GM19372 (cell line): ENCODE results near the gene FREM1.

Experiments
- ATAC-seq: cut with Tn5 transposase; IDR thresholded peaks from one replicate; pipeline ENCODE4 v1.9.1; 2021; ENCODE audit warnings: mild to moderate bottlenecking, low read depth, moderate library complexity; ENCODE audit not compliant: unreplicated experiment

Gene FREM1

DNA sequence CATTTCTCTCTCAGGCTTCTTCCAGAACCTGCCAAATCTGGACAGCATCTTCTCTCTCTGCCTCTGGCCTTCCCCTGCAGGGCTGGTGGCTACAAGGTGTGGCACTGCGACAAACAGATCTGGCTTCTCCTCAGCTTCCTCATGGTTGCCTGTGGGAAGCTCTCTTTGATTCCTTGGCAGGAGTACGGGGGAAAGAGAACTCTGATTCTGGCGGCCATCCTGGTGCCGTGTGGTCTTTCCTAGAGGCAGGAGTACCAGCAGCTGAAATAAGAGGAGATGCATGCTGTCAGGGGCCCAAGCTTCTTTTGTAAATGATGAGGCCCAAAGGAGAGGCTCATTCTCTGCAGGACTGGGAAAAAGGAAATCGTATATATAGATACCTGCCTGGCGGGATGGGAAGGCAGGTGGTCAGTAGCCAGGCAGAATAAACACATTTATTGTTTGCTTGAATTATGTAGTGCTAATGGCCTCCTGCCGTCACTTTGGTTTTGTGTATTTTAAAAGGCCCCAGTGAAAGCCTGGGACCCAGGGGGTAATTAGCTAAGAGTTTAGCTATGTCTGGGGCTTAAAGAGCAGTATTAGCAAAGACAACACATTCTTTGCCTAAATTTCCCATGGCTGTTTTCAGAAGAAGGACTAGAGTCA lies 187.7 kb downstream of the FREM1 start, which contains the start of gene CER1:
TSS of gene CER1 (minus strand) at position 343 of the 645 bp plus-strand sequence. CDS start at position 282, 61 bp downstream.
- ATAC-seq, result no peak

- ATAC-seq, result no peak
Measured at GRCh38 chr9:14719231-14719923, 190.9 kb downstream of the FREM1 start.

- ATAC-seq, result no peak
Measured at GRCh38 chr9:14715102-14715501, 195.1 kb downstream of the FREM1 start.

DNA sequence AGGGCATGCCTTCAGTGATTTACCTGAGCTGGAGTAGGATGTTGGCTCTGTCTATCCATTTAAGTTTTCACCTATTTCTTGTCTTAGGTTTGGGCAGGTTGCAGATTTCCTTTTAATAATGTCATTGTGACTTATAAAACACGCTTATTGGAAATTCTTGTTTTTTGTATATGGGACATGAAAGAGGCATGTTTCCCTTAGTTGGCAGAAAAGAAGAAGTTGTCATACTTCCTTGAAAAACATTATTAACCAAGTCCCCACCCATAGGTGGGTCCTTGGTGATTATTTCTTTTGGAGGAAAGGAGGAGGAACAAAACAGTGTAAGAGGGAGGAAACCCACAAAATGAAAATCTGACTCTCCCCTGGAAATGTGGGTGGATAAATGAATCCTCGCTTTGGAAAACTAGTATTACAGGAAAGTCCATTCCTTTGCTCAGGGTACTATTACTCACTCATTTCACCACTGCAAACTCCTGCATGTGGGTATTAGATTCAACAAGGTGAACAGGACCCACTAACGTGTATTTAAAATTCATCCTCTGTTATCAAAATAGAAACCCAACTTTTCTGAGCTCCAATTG lies 197.0 kb downstream of the FREM1 start:
- ATAC-seq, result no peak

DNA sequence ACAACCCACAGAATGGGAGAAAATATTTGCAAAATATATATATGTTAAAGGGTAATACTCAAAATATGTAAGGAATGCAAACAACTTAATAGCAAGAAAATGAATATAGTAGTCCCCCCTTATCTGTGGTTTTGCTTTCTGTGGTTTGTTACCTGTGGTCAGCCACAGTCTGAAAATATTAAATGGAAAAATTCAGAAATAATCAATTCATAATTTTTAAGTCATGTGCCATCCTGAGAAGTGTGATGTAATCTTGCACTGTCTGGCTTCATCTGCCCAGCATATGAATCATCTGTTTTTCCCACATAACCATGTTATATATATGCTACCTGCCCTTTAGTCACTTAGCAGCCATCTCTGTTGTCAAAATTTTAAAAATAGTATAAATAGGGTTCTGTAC lies 199.4 kb downstream of the FREM1 start:
- ATAC-seq, result no peak

DNA sequence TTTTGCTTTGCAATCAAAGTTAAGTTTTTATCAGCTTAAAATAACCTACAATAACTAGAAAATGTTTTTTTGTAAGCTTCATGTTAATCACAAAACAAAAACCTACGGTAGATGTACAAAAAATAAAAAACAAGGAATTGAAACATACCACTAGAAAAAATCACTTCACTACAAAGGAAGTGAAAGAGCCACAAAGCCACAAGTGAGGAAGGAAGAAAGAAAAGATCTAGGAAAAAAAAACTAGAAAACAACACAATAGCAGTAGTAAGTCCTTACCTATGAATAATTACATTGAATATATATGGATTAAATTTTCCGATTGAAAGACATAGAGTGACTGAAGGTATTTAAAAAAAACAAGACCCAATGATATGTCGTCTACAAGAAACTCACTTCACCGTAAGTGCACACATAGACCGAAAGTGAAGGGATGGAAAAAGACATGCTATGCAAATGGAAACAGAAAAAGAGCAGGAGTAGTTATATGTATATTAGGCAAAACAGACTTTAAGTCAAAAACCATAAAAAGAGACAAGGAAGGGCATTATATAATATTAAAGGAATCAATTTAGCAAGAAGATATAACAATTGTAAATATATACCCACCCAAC lies 203.6 kb downstream of the FREM1 start:
- ATAC-seq, result peak; percentile 70

DNA sequence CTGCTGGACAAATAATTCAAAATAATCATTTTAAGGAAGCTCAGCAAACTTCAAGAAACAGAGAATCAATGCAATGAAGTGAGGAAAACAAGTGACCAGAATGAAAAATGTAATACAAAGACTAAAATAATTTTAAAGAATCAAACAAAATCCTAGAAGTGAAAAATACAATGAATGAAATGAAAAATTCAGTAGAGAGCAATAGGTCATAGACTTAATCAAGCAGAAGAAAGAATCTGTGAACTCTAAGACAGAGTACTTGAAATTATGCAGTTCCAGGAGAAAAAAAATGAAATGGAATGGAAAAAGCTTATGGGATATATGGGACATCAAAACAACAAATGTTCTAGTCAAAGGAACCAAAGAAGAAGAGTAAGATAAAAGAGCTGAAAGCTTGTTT lies 205.1 kb downstream of the FREM1 start:
- no peak for ATAC-seq

GRCh38 chr9:14704281-14704680 lies 205.9 kb downstream of the FREM1 start:
- ATAC-seq, result no peak

- ATAC-seq, result no peak
Measured at GRCh38 chr9:14702200-14702720, 208.0 kb downstream of the FREM1 start.

DNA sequence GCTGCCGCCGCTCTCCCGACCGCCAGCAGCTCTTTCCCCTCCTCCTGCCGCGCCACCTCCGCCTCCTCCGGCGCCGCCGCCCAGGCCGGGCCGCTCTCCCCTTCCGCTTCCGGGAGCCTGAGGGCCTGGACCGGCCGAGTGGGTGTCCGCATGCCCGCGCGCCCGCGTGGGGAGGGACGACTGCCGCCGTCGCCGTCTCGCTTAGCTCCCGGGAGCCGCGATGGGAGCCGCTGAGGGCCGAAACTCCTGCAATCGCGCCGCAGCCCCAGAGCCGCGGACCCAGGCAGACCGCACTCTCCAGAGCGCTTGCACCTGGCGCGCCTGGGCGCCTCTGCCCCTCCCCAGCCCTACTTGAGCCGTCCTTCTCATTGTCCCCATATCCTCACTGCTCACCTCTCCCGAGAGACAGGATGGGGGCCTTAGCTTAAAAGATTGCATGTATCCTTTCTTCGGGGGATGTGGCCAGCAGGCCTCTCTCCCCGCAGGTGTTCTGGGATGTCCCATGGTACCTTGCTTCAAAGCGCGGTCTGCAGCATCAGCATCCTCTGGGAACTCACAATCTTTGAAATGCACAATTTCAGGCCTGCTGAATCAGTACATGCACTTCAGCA lies 216.9 kb downstream of the FREM1 start, which contains the start of gene ZDHHC21:
TSS of gene ZDHHC21 (minus strand) at position 182 of the 611 bp plus-strand sequence. CDS start 19,092 bp downstream, outside the sequence.
- ATAC-seq, result peak; percentile 81

- ATAC-seq, result peak; percentile 34
Measured at GRCh38 chr9:14692470-14693250, 217.6 kb downstream of the FREM1 start.

- ATAC-seq, result no peak
Measured at GRCh38 chr9:14690948-14691730, 219.1 kb downstream of the FREM1 start.

DNA sequence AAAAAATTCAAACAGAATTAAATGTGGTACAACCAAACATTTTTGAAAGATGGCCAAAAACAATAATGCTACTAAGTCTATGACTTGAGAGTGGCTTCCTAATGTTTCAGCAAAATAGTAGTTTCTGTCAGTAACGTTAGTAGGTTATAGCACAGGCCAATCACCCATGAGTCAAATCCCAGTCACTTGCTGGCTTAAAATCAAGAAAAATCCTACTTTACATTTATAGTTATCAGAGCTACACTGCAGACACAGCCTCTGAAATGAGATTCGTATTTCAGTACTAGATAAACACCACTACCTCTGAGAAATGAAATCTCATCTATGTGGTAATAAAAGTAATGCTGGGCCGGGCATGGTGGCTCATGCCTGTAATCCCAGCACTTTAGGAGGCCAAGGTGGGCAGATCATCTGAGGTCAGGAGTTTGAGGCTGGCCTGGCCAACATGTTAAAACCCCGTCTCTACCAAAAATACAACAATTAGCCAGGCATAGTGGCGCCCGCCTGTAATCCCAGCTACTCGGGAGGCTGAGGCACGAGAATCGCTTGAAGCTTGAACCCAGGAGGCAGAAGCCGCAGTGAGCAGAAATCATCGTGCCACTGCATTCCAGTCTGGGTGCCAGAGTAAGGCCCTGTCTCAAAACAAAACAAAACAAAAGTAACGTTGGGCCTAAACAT lies 223.0 kb downstream of the FREM1 start:
- ATAC-seq, result no peak

DNA sequence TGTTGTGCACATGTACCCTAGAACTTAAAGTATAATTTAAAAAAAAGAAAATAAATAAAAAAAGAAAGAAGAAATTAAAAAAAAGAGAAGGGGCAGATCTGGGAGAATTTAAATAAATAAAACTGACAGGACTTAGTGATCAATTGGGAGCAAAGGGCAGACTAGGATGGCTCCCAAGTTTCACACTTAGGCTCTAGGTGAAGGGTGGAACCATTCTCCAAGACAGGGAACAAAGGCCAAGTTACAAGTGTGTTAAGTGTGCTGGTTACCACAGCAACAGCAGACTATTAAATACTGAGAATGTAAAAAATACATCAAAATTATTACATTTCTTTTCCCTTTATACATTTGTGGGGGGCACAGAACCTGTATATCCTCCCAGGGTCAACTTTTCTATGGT lies 224.1 kb downstream of the FREM1 start:
- ATAC-seq, result no peak
